Thyroid gland (tissue), 4 donors: ENCODE measurements around the gene PITRM1.

Experiments
- POLR2A ChIP-seq, 2 donors: fragments of 450-650 bp; IDR thresholded peaks; one replicate each; pipeline ENCODE4 v1.6.1; 2017; ENCODE audit warnings: antibody characterized with exemption in 2 of 2, mild to moderate bottlenecking in 2 of 2, moderate library complexity in 1 of 2
- TF ChIP-seq, protein P1 (sequence below), 6 experiments: fragments of 200-600 bp in 3 of 6; fragments of 450-650 bp in 3 of 6; sonication (generic) in 3 of 6; IDR thresholded peaks; one replicate each; pipeline ENCODE4 v1.5.1; 2016 to 2019; ENCODE audit warnings: antibody characterized with exemption in 6 of 6, mild to moderate bottlenecking in 2 of 6, inconsistent platforms in 1 of 6, moderate library complexity in 1 of 6

DNA sequence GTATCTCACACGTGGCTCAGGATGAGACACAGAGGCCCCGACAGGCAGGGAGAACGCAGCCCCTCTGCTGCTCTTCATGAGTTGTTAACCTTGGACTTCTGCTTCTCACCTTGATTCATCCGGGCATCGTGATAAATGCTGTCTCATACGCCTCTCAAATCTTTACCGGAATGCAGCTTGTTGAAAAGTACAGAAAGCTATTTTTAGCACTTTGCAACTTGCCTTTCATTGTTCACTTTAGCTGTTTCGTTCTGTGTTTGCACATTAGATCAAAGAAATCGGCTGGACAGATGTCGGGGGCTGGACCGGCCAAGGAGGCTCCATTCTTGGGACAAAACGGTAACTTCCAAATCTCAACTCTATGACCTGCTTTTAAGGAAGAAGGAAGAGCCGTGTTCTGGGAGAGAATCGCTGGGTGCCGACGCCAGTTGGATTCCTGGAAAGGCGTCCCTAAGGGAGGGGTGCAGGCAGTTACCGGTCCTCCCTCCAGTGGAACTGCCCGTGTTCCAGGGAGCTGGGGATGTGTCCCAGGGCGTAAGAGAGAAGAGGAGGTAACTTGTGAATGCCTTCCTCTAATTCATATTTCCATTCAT is 56.0 kb downstream of the PITRM1 start:
- TF ChIP-seq, protein P1, sequence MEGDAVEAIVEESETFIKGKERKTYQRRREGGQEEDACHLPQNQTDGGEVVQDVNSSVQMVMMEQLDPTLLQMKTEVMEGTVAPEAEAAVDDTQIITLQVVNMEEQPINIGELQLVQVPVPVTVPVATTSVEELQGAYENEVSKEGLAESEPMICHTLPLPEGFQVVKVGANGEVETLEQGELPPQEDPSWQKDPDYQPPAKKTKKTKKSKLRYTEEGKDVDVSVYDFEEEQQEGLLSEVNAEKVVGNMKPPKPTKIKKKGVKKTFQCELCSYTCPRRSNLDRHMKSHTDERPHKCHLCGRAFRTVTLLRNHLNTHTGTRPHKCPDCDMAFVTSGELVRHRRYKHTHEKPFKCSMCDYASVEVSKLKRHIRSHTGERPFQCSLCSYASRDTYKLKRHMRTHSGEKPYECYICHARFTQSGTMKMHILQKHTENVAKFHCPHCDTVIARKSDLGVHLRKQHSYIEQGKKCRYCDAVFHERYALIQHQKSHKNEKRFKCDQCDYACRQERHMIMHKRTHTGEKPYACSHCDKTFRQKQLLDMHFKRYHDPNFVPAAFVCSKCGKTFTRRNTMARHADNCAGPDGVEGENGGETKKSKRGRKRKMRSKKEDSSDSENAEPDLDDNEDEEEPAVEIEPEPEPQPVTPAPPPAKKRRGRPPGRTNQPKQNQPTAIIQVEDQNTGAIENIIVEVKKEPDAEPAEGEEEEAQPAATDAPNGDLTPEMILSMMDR (IDR thresholded peaks at IDR 0.05), result no peak
- no peak for TF ChIP-seq POLR2A (IDR thresholded peaks at IDR 0.05)
